OCI-LY3 (cell line): ENCODE measurements around the gene ADAP1.
"Not testable (repeated sequence)": the region's sequence is repeated elsewhere in the genome, so short reads cannot be mapped to it uniquely, and the experiment has no call there.

Experiments used
- H2AFZ ChIP-seq: fragments of 200-600, 300-600 bp; shearing (Covaris generic); 2 replicates; pipeline ENCODE4 v1.6.0; 2014; ENCODE audit warnings: antibody characterized with exemption, low read depth, low read length
- H3K27ac ChIP-seq: fragments of 200-600, 300-600 bp; sonication (generic); 2 replicates; pipeline ENCODE4 v1.5.1; 2014; ENCODE audit warnings: mild to moderate bottlenecking, low read length, moderate library complexity, mixed read lengths
- H3K27me3 ChIP-seq: fragments of 200-600, 300-600 bp; sonication (generic); 2 replicates; pipeline ENCODE4 v1.6.1; 2014; ENCODE audit warnings: low read depth, low read length, mixed read lengths
- H3K36me3 ChIP-seq: fragments of 200-600, 300-600 bp; sonication (generic); replicated peaks from 2 replicates; pipeline ENCODE3; 2014; ENCODE audit warnings: low read depth, low read length, mixed read lengths
- H3K4me1 ChIP-seq: fragments of 300-600, 200-600 bp; sonication (generic); 2 replicates; pipeline ENCODE4 v1.6.1; 2014; ENCODE audit warnings: low read length, mixed read lengths
- H3K4me2 ChIP-seq: fragments of 200-600, 300-600 bp; sonication (generic); 2 replicates; pipeline ENCODE4 v1.6.1; 2014; ENCODE audit warnings: low read length, mixed read lengths
- H3K4me3 ChIP-seq: fragments of 300-600, 200-600 bp; sonication (generic); 2 replicates; pipeline ENCODE4 v1.5.1; 2014; ENCODE audit warnings: antibody characterized with exemption, mild to moderate bottlenecking, low read length, moderate library complexity
- H3K79me2 ChIP-seq: fragments of 300-600, 200-600 bp; shearing (Covaris generic); 2 replicates; pipeline ENCODE4 v1.6.1; 2014; ENCODE audit warnings: mild to moderate bottlenecking, low read length, mixed read lengths
- H3K9ac ChIP-seq: fragments of 300-600, 200-600 bp; shearing (Covaris generic); 2 replicates; pipeline ENCODE4 v1.6.0; 2014; ENCODE audit warnings: mild to moderate bottlenecking, low read length, moderate library complexity
- H3K9me3 ChIP-seq: fragments of 200-600, 300-600 bp; shearing (Covaris generic); 2 replicates; pipeline ENCODE4 v1.6.1; 2014; ENCODE audit warnings: low read length, mixed read lengths; ENCODE audit not compliant: insufficient read depth
- H4K20me1 ChIP-seq: fragments of 200-600, 300-600 bp; sonication (generic); 2 replicates; pipeline ENCODE4 v1.6.1; 2016; ENCODE audit warnings: low read length, mixed read lengths; ENCODE audit not compliant: insufficient read depth
- EZH2phosphoT487 ChIP-seq: fragments of 200-600 bp; shearing (Covaris generic); IDR thresholded peaks from 2 replicates; pipeline ENCODE4 v1.6.1; 2018; ENCODE audit warnings: antibody characterized with exemption, mixed run types, low read depth
- TF ChIP-seq, protein P1 (sequence below): fragments of 200-600, 300-600 bp; sonication (generic); IDR thresholded peaks from 2 replicates; pipeline ENCODE4 v1.5.1; 2014; ENCODE audit warnings: antibody characterized with exemption, low read length, low read depth

The ADAP1 gene

DNA sequence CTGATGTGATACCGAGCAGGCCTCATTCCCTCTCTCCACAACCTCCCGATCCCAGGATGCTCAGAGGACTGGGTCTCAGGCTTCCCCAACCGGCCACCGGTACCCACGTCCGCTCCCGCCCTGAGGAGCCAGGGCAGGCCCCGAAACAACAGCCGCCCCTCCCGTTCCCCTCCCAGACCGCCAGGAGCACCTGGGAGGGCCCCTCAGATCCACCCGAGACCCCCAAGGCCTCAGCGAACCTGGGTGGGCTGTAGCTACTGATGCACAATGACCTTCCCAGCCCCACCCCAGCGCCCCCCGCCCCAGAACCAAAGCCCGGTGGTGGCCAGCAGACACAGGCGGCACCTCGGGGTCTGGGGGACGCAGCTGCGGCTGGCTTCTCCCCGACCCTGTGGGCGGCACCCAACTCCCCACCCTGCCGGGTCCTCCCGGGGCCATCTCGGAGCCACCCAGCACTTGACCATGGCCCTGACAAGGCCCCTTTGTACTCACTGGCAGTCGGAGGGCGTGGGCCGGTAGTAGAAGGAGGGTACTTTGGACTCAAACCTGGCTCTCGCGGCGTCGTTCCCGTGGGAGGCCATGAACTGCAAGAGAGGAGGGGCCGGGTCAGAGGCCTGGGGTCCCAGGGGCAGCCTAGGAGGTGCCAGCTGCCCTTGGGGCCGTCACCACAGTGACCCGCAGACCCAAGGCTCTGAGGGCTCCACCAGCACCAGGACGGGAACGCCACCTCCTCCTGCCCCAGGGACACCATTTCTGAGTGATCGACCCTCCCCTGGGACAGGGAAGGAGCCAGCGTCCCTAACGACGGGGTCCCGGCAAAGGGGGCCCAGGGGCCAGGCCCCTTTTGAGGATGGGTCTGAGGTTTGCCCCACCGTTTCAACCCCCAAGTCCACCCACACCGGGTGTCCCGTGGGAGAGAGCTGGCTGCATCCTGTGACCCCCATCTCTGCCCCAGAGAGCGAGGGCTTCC, 28.1 kb downstream of the ADAP1 start:
- no peak overlapping the region for H3K27ac ChIP-seq
- TF ChIP-seq, protein P1, sequence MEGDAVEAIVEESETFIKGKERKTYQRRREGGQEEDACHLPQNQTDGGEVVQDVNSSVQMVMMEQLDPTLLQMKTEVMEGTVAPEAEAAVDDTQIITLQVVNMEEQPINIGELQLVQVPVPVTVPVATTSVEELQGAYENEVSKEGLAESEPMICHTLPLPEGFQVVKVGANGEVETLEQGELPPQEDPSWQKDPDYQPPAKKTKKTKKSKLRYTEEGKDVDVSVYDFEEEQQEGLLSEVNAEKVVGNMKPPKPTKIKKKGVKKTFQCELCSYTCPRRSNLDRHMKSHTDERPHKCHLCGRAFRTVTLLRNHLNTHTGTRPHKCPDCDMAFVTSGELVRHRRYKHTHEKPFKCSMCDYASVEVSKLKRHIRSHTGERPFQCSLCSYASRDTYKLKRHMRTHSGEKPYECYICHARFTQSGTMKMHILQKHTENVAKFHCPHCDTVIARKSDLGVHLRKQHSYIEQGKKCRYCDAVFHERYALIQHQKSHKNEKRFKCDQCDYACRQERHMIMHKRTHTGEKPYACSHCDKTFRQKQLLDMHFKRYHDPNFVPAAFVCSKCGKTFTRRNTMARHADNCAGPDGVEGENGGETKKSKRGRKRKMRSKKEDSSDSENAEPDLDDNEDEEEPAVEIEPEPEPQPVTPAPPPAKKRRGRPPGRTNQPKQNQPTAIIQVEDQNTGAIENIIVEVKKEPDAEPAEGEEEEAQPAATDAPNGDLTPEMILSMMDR = no peak
- TF ChIP-seq EZH2phosphoT487 = no peak
- H3K36me3 ChIP-seq = no peaks in the 10 kb centered on the region
- H3K9ac ChIP-seq = no peak overlapping the region
- peaks cover 43% of the 10 kb centered on the region for H3K27me3 ChIP-seq
- peak overlapping the region; percentile 85 for H3K4me2 ChIP-seq
- no peak overlapping the region for H3K4me3 ChIP-seq
- H3K9me3 ChIP-seq = no peaks in the 10 kb centered on the region
- no peak overlapping the region for H2AFZ ChIP-seq
- H4K20me1 ChIP-seq = no peaks in the 10 kb centered on the region
- no peaks in the 10 kb centered on the region for H3K79me2 ChIP-seq
- H3K4me1 ChIP-seq = peaks cover 64% of the 10 kb centered on the region

- no peak for TF ChIP-seq EZH2phosphoT487
- TF ChIP-seq, protein P1 = no peak
- Histone ChIP-seq H3K79me2 (no peaks in the 10 kb centered on the region), H3K4me3 (peak overlapping the region; percentile 77; the same call in 1 of the 2 replicates), H2AFZ (no peak overlapping the region), H3K4me2 (peak overlapping the region; percentile 85), H3K4me1 (peaks cover 64% of the 10 kb centered on the region), H3K9me3 (no peaks in the 10 kb centered on the region), H3K27ac (no peak overlapping the region), H3K36me3 (no peaks in the 10 kb centered on the region), H3K27me3 (peaks cover 51% of the 10 kb centered on the region), H3K9ac (no peak overlapping the region), H4K20me1 (no peaks in the 10 kb centered on the region)
Measured at GRCh38 chr7:925601-926000, 28.9 kb downstream of the ADAP1 start.

- H3K4me1 ChIP-seq = peaks cover 63% of the 10 kb centered on the region
- no peak overlapping the region for H2AFZ ChIP-seq
- H3K27me3 ChIP-seq = peaks cover 51% of the 10 kb centered on the region
- H4K20me1 ChIP-seq = no peaks in the 10 kb centered on the region
- no peaks in the 10 kb centered on the region for H3K36me3 ChIP-seq
- H3K27ac ChIP-seq = no peak overlapping the region; the same call in 1 of the 2 replicates
- TF ChIP-seq EZH2phosphoT487 = no peak
- TF ChIP-seq, protein P1 = no peak
- H3K9ac ChIP-seq = 0 out of 2 replicates have a peak overlapping the region, but pooled peaks have one; percentile 39
- H3K4me2 ChIP-seq = peak overlapping the region; percentile 85
- H3K4me3 ChIP-seq = peak overlapping the region; percentile 77
- no peaks in the 10 kb centered on the region for H3K9me3 ChIP-seq
- H3K79me2 ChIP-seq = no peaks in the 10 kb centered on the region
Measured at GRCh38 chr7:924541-925231, 29.8 kb downstream of the ADAP1 start.

GRCh38 chr7:924042-924441, 30.4 kb downstream of the ADAP1 start:
- H2AFZ ChIP-seq, H3K9me3 ChIP-seq, H3K79me2 ChIP-seq, H4K20me1 ChIP-seq, H3K36me3 ChIP-seq, H3K27ac ChIP-seq: not testable (repeated sequence)
- Histone ChIP-seq H3K4me3 (peak overlapping the region; percentile 77), H3K27me3 (peaks cover 46% of the 10 kb centered on the region), H3K4me1 (peaks cover 58% of the 10 kb centered on the region), H3K4me2 (peak overlapping the region; percentile 85), H3K9ac (peak overlapping the region; percentile 36; the same call in 1 of the 2 replicates)
